Hepatocyte (in vitro differentiated cells): ENCODE measurements around the gene RBM27.

Experiments used
- CTCF ChIP-seq: fragments of 200-600 bp; sonication (generic); IDR thresholded peaks from 2 replicates; pipeline ENCODE4 v1.5.1; 2016; ENCODE audit warnings: antibody characterized with exemption, mild to moderate bottlenecking; ENCODE audit not compliant: poor library complexity
- EZH2phosphoT487 ChIP-seq: fragments of 200-600 bp; sonication (generic); IDR thresholded peaks from one replicate; pipeline ENCODE4 v1.6.1; 2018; ENCODE audit warnings: antibody characterized with exemption, mild to moderate bottlenecking, low read depth, moderate library complexity; ENCODE audit not compliant: unreplicated experiment, severe bottlenecking

DNA sequence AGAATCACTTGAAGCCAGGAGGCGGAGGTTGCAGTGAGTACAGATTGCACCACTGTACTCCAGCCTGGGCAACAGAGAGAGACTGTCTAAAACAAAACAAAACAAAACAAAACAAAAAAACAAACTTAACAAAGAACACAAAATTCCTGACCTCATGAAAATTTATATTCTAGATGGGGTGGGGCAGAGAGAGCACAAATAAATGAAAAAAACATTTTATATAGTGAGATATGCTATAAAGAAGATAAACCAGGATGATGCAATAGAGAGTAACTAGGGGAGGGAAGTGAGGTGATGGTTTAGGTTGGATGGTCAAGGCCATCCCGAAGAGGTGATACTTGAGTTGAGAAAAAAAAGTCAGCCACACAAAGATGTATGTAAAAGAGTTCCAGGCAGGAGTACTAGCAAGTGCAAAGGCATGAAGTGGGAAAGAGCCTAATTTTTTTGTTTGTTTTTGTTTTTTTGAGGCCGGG, 10.8 kb upstream of the RBM27 start:
- no peak for TF ChIP-seq CTCF
- TF ChIP-seq EZH2phosphoT487: no peak
